SU-DHL-6 (cell line): ENCODE results near the gene CAMK1D.

Experiments
- H2AFZ ChIP-seq: fragments of 200-600 bp; sonication (generic); 2 replicates; pipeline ENCODE4 v1.6.1; 2014; ENCODE audit warnings: low read depth, mild to moderate bottlenecking, moderate library complexity, mixed read lengths, antibody characterized with exemption, low read length; ENCODE audit not compliant: severe bottlenecking
- H3F3A ChIP-seq: fragments of 200-600 bp; shearing (Covaris generic); 2 replicates; pipeline ENCODE4 v1.6.0; 2016; ENCODE audit warnings: antibody characterized with exemption, mild to moderate bottlenecking; ENCODE audit not compliant: insufficient read depth
- H3K27ac ChIP-seq: fragments of 200-600 bp; sonication (generic); 2 replicates; pipeline ENCODE4 v1.5.1; 2016; ENCODE audit warnings: low read depth, mild to moderate bottlenecking, low read length, moderate library complexity, mixed read lengths
- H3K27me3 ChIP-seq: fragments of 200-600 bp; sonication (generic), shearing (Covaris generic); 2 replicates; pipeline ENCODE4 v1.6.0; 2014; ENCODE audit warnings: mild to moderate bottlenecking, low read length
- H3K36me3 ChIP-seq: fragments of 200-600 bp; sonication (generic); 2 replicates; pipeline ENCODE4 v1.6.1; 2014; ENCODE audit warnings: mild to moderate bottlenecking, low read length, mixed read lengths
- H3K4me2 ChIP-seq: fragments of 300-600, 200-600 bp; shearing (Covaris generic), sonication (generic); 2 replicates; pipeline ENCODE4 v1.6.0; 2014; ENCODE audit warnings: low read length, low read depth, mild to moderate bottlenecking; ENCODE audit not compliant: poor library complexity, severe bottlenecking
- H3K4me3 ChIP-seq: fragments of 200-600 bp; sonication (generic); 2 replicates; pipeline ENCODE4 v1.5.1; 2014; ENCODE audit warnings: antibody characterized with exemption, low read length, mild to moderate bottlenecking, mixed read lengths; ENCODE audit not compliant: insufficient read depth, poor library complexity, severe bottlenecking
- H3K79me2 ChIP-seq: fragments of 200-600 bp; sonication (generic); 2 replicates; pipeline ENCODE4 v1.6.1; 2014; ENCODE audit warnings: mild to moderate bottlenecking, low read length, moderate library complexity; ENCODE audit not compliant: insufficient read depth
- H3K9ac ChIP-seq: fragments of 200-600 bp; sonication (generic); 2 replicates; pipeline ENCODE4 v1.7.0; 2014; ENCODE audit warnings: mild to moderate bottlenecking, low read length
- H3K9me2 ChIP-seq: fragments of 200-600 bp; sonication (generic); replicated peaks from 2 replicates; pipeline ENCODE4 v1.6.1; 2014; ENCODE audit warnings: low read length; ENCODE audit not compliant: insufficient read depth
- H3K9me3 ChIP-seq: fragments of 200-600 bp; sonication (generic); 2 replicates; pipeline ENCODE4 v1.6.1; 2014; ENCODE audit warnings: low read length, mixed read lengths; ENCODE audit not compliant: insufficient read depth
- H4K20me1 ChIP-seq: fragments of 200-600 bp; sonication (generic); 2 replicates; pipeline ENCODE4 v1.6.1; 2014; ENCODE audit warnings: low read depth, mild to moderate bottlenecking, antibody characterized with exemption, low read length, moderate library complexity, mixed read lengths
- CTCF ChIP-seq: fragments of 200-600 bp; sonication (generic); IDR thresholded peaks from one replicate; pipeline ENCODE4 v1.5.1; 2017; ENCODE audit warnings: antibody characterized with exemption, mild to moderate bottlenecking, low read length, moderate library complexity; ENCODE audit not compliant: insufficient read depth, poor library complexity, severe bottlenecking
- EZH2phosphoT487 ChIP-seq: fragments of 200-600 bp; sonication (generic), shearing (Covaris generic); conservative IDR thresholded peaks from 2 replicates; pipeline ENCODE4 v1.6.1; 2018; ENCODE audit warnings: mild to moderate bottlenecking, antibody characterized with exemption, low read length, moderate library complexity, mixed read lengths

The CAMK1D gene

DNA sequence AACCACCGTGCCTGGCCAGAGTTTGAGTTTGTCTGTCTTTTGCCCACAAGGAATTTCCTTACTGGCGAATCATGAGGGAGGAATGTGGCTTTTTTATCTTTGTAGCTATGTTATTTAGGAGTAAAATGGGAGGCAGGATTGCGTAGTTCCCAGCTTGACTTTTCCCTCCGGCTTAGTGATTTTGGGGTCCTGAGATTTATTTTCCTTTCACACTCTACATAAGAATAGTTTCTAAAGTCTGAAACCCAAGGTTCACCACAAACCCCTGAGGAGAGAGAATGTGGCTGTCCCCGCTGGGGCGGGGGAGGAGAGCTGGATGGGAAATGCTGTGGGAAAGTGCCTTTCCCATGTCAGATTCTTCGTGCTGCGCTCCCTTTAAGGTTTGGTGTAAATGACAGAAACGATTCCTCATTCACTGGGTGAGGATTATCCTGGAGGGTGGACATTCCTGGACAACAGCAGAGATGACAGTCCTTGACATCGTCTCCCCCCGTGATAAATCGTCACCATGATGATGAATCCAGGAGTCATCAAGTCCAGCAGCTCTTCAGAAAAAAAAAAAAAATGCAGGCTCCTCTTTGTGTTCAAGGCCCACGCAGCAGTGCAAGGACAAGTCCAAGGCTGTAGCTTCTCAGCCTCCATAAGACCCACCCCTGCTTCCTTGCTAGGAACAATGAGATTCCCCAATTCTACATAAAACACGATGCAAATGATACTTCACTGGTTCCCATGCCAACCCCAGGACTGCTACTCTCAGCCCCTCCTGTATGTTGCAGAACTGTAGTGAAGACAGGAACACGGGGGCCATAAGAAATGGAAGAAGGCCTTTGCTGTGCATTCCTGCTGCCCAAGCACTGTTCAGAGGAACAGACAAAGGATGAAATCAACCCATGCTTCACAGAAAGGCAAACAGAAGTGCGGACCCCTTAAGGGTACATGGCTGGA is 419.1 kb downstream of the CAMK1D start:
- no peaks in the 10 kb centered on the region; the same call in 1 of the 2 replicates for H4K20me1 ChIP-seq
- H3K36me3 ChIP-seq, result peaks cover 10% of the 10 kb centered on the region; the same call in 1 of the 2 replicates
- H2AFZ ChIP-seq, result no peak overlapping the region
- no peak overlapping the region for H3K27ac ChIP-seq
- no peak overlapping the region for H3K4me3 ChIP-seq
- no peaks in the 10 kb centered on the region for H3K79me2 ChIP-seq
- H3K4me2 ChIP-seq, result no peak overlapping the region
- H3K27me3 ChIP-seq, result no peaks in the 10 kb centered on the region
- TF ChIP-seq EZH2phosphoT487 (no peak), CTCF (no peak)
- H3F3A ChIP-seq, result 0 out of 2 replicates have a peak, but pooled peaks cover 3% of the 10 kb centered on the region
- H3K9me2 ChIP-seq, result no peaks in the 10 kb centered on the region
- no peak overlapping the region for H3K9ac ChIP-seq
- H3K9me3 ChIP-seq, result no peaks in the 10 kb centered on the region

DNA sequence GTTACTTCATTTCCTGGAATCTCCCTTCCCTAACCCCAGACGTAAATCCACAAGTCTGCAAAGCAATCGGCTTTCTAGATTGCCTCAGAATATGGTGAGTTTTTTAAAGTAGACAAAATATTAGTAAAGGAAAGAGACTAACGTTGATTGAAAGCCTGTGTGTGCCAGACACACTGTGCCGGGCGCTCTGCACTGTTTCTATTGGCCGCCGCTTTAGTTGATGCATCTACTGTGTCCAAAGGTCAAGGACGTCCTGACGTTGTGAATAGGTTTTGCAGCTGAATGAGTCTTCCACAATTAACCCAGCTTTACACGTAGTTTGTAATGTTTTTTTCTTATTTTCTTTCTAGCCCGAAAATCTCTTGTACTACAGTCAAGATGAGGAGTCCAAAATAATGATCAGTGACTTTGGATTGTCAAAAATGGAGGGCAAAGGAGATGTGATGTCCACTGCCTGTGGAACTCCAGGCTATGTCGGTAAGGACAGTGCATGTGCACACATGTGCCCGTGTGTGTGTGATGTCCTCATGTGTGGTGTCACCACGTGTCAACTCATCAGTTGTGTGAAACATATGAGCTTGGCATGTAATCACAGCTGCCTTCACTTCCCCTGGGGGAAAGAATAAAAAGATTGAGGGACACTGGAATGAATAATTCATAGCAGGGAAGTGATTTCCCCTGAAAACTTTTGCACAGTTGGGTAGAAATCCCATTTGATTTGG is 420.1 kb downstream of the CAMK1D start:
- Histone ChIP-seq H3K4me2 (no peak overlapping the region), H2AFZ (no peak overlapping the region), H3K36me3 (peaks cover 10% of the 10 kb centered on the region; the same call in 1 of the 2 replicates), H4K20me1 (no peaks in the 10 kb centered on the region; the same call in 1 of the 2 replicates), H3F3A (peaks cover 5% of the 10 kb centered on the region; the same call in 1 of the 2 replicates), H3K79me2 (no peaks in the 10 kb centered on the region), H3K9me2 (no peaks in the 10 kb centered on the region), H3K27ac (no peak overlapping the region), H3K27me3 (no peaks in the 10 kb centered on the region), H3K9ac (no peak overlapping the region), H3K9me3 (no peaks in the 10 kb centered on the region), H3K4me3 (no peak overlapping the region)
- TF ChIP-seq CTCF (no peak), EZH2phosphoT487 (no peak)

DNA sequence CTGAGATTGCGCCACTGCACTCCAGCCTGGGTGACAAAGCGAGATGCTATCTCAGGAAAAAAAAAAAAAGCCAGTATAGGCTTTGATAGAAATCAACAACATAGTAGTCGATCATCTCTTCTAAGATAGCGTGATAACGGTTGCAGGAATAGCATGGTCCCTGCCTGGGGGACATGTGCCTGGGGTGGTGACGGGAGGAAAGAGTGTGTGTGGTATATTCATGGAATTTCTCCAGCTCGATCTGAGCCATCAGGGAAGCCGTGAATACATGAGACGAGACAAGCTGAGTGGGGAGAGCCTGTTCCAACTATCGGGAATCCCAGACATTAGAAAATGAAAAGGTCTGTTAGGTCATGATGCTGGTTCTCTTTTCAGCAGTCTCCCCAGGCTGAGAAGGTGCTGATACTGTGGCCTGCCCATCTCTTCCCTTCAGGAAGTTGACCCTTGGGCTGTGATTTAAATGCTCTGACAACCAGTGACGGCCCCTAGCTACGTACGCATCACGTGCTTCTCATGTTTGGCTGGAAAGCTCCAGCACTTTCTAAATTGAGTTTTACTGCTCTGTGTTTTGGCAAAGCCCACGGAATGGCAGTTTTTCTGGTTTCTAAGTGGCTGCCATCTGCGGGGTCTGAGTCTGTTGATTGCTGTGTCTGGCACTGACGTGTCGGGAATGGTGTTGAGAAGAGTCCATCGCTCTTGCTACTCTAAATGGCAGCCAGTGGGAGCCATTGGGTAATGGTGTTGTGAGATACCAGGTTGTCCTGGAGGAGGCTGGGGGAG is 422.8 kb downstream of the CAMK1D start:
- no peak overlapping the region for H3K4me2 ChIP-seq
- H3K4me3 ChIP-seq, result no peak overlapping the region
- H4K20me1 ChIP-seq, result no peaks in the 10 kb centered on the region; the same call in 1 of the 2 replicates
- H3K9me3 ChIP-seq, result no peaks in the 10 kb centered on the region
- TF ChIP-seq CTCF (no peak), EZH2phosphoT487 (no peak)
- no peak overlapping the region for H3K27ac ChIP-seq
- no peak overlapping the region for H3K9ac ChIP-seq
- peaks cover 10% of the 10 kb centered on the region; the same call in 1 of the 2 replicates for H3K36me3 ChIP-seq
- no peaks in the 10 kb centered on the region for H3K9me2 ChIP-seq
- H3K27me3 ChIP-seq, result no peaks in the 10 kb centered on the region
- H2AFZ ChIP-seq, result no peak overlapping the region
- no peaks in the 10 kb centered on the region for H3K79me2 ChIP-seq
- H3F3A ChIP-seq, result peaks cover 5% of the 10 kb centered on the region; the same call in 1 of the 2 replicates
